Measurements from ENCODE around the gene PAGR1.
"Not testable (repeated sequence)": the region's sequence is repeated elsewhere in the genome, so short reads cannot be mapped to it uniquely, and the experiment has no call there.

- TF ChIP-seq, protein P1, sequence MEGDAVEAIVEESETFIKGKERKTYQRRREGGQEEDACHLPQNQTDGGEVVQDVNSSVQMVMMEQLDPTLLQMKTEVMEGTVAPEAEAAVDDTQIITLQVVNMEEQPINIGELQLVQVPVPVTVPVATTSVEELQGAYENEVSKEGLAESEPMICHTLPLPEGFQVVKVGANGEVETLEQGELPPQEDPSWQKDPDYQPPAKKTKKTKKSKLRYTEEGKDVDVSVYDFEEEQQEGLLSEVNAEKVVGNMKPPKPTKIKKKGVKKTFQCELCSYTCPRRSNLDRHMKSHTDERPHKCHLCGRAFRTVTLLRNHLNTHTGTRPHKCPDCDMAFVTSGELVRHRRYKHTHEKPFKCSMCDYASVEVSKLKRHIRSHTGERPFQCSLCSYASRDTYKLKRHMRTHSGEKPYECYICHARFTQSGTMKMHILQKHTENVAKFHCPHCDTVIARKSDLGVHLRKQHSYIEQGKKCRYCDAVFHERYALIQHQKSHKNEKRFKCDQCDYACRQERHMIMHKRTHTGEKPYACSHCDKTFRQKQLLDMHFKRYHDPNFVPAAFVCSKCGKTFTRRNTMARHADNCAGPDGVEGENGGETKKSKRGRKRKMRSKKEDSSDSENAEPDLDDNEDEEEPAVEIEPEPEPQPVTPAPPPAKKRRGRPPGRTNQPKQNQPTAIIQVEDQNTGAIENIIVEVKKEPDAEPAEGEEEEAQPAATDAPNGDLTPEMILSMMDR (IDR thresholded peaks at IDR 0.05): not testable (repeated sequence)
- not testable (repeated sequence) for TF ChIP-seq EZH2 (IDR thresholded peaks at IDR 0.05)
These were observed 32.6 kb upstream of the PAGR1 start for GRCh38 chr16:29783094-29783953.
